Measurements from ENCODE around the gene FRMD4A.
A peak's percentile ranks its signal among the peaks of the same experiment; 100 is the strongest.

Gene FRMD4A

GRCh38 chr10:13820119-13820963 is 510.4 kb downstream of the FRMD4A start:
- Histone ChIP-seq H3K36me3 (replicated peaks) (no peaks in the 10 kb centered on the region), H3K27ac (no peak overlapping the region), H3K27me3 (replicated peaks) (no peaks in the 10 kb centered on the region), H3K4me3 (ENCODE audit: low read depth, low read length) (no peak overlapping the region)
- TF ChIP-seq CTCF (IDR thresholded peaks at IDR 0.05; ENCODE audit: low read depth, low read length, missing control alignments) = no peak
- in situ Hi-C loops (cut with HindIII; ENCODE audit: low pct_ligation_motif_present, low sequenced_read_pairs) = no loop called here
- no peak for DNase-seq

- no peak for TF ChIP-seq CTCF (IDR thresholded peaks at IDR 0.05; ENCODE audit: low read depth, low read length, missing control alignments)
- no peaks in the 10 kb centered on the region for H3K27me3 ChIP-seq (replicated peaks)
- H3K4me3 ChIP-seq (ENCODE audit: low read depth, low read length) = no peak overlapping the region
- no peaks in the 10 kb centered on the region for H3K36me3 ChIP-seq (replicated peaks)
- peak overlapping the region; percentile 61 for H3K27ac ChIP-seq
- DNase-seq = peak; percentile 59
- in situ Hi-C loops (cut with HindIII; ENCODE audit: low pct_ligation_motif_present, low sequenced_read_pairs) = no loop called here
Observed at GRCh38 chr10:13816195-13816925, 514.4 kb downstream of the FRMD4A start.

GRCh38 chr10:13815756-13816155 is 515.0 kb downstream of the FRMD4A start:
- DNase-seq = peak; percentile 65
- in situ Hi-C loops (cut with HindIII; ENCODE audit: low pct_ligation_motif_present, low sequenced_read_pairs) = no loop called here
- H3K27ac ChIP-seq = peak overlapping the region; percentile 61
- TF ChIP-seq CTCF (IDR thresholded peaks at IDR 0.05; ENCODE audit: low read depth, low read length, missing control alignments) = no peak
- no peaks in the 10 kb centered on the region for H3K36me3 ChIP-seq (replicated peaks)
- H3K27me3 ChIP-seq (replicated peaks) = no peaks in the 10 kb centered on the region
- no peak overlapping the region for H3K4me3 ChIP-seq (ENCODE audit: low read depth, low read length)

GRCh38 chr10:13813550-13813949 is 517.2 kb downstream of the FRMD4A start:
- H3K27ac ChIP-seq = no peak overlapping the region
- no peak for DNase-seq
- H3K27me3 ChIP-seq (replicated peaks) = no peaks in the 10 kb centered on the region
- H3K36me3 ChIP-seq (replicated peaks) = peaks cover 2% of the 10 kb centered on the region
- no peak overlapping the region for H3K4me3 ChIP-seq (ENCODE audit: low read depth, low read length)
- in situ Hi-C loops (cut with HindIII; ENCODE audit: low pct_ligation_motif_present, low sequenced_read_pairs) = no loop called here
- no peak for TF ChIP-seq CTCF (IDR thresholded peaks at IDR 0.05; ENCODE audit: low read depth, low read length, missing control alignments)

- no peak for DNase-seq
- in situ Hi-C loops (cut with HindIII; ENCODE audit: low pct_ligation_motif_present, low sequenced_read_pairs) = no loop called here
- no peak overlapping the region for H3K4me3 ChIP-seq (ENCODE audit: low read depth, low read length)
Observed at GRCh38 chr10:13812804-13813203, 517.9 kb downstream of the FRMD4A start.

More at GRCh38 chr10:13812804-13813203, 517.9 kb downstream of the FRMD4A start:
- Histone ChIP-seq H3K36me3 (replicated peaks) (peaks cover 2% of the 10 kb centered on the region), H3K27ac (no peak overlapping the region), H3K27me3 (replicated peaks) (no peaks in the 10 kb centered on the region)
- no peak for TF ChIP-seq CTCF (IDR thresholded peaks at IDR 0.05; ENCODE audit: low read depth, low read length, missing control alignments)

Measured in brain microvascular endothelial cell (primary cell).